Measurements from ENCODE around the gene GRIK2. TPM values are rescaled to one million over a fixed set of nuclear protein-coding genes. Genes with fewer than 3 reads are reported as not detected.
A peak's percentile ranks its signal among the peaks of the same experiment; 100 is the strongest.

The GRIK2 gene
- polyA plus RNA-seq, 3 donors = 12.4 to 19.0 (median 14.6) TPM

DNA sequence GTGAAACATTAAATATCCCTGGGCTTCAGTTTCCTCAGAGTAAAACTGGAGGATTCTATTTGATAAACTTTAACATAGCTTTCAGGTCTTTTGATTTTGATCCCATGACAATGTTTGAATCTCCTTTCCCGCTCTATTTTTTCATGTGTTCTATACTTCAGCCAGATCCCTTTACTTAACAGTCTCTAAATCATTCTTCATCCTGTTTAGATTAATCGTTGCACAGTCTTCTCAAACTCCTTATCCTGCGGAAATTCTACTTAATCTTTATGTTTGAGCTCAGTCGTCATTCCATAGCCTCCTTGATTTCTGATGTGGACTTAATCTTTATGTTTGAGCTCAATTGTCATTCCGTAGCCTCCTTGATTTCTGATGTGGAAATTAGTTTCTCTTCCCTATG, 57.4 kb downstream of the GRIK2 start:
- no peak for DNase-seq

DNA sequence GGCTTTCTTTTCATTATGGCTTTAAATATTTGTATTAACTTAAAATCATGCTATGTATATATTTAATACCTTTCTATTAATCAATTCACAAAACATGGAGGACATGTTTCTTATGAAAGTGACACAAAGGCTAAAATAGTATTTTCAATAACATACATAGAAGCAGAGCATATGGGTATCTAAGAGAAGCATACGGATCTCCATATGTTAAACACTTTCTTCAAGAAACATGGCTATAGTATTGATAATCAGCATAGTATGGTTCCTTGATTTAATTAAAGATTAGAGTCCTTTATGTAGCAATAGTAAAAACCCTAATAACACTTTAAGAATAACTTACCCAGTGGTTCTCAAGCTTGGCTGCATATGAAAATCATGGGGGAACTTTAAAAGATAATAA, 58.5 kb downstream of the GRIK2 start:
- no peak for DNase-seq

DNA sequence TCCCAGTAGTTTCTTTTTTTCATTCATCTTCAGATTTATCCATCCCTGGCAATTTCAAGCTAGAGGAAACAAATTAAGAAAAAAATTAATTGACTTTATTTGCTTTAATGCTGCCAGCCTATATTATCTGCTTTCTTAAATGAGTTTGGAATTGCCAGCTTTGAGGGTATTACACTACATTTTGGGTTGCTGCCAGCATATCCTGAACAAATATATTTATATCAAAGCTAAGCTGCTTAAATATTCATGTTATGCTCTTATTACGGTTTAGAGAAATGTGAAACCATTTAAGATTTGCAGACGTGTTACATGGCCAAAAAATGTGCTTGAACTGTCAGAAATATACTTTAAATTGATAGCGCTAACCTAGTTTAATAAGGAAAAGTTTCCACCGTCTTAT, 59.7 kb downstream of the GRIK2 start:
- no peak for DNase-seq

DNA sequence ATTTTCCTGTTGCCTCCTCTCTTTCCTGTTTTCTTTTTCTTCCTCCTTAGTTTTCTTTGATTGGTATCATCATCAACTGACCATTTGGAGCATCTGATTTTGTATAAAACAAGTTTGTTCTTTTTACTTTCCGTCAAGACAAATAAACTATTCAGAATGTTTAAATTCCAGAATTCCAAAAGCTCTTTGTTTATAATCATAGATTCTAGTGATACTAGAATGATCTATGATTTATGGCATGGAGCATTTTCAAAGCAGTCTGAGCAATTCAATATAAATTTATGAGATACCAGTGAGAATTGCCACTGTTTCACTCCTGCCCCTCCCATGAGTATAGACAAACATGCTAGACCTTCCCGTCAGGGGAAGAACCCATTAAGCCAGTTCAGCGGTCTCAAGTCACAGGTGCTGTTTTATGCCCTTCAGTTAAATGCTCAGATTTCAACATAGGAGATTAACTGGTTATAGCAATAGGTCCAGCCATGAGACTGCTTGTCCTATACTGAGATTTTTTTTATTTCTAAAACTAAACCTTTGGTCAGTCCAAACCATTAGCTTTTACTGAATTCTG, 60.7 kb downstream of the GRIK2 start:
- no peak for DNase-seq

DNA sequence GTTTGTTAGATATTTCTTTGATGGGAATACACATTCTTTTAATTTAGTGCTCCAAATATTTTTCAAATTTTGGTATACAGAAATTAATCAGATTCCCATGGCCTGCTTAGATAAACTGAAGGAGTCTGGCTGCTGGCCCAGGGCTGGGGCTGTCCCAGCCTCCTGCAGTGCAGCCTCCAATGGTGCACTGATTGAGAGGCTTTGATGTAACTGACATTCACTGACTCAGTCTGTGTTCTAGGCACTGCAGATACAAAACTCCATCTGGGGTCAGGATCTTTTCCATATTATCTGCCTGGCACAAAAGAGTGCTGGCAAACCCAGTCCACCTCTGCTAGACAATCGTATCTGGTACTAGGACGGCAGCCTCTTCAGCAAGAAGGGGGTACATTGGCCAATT, 64.8 kb downstream of the GRIK2 start:
- no peak for DNase-seq

DNA sequence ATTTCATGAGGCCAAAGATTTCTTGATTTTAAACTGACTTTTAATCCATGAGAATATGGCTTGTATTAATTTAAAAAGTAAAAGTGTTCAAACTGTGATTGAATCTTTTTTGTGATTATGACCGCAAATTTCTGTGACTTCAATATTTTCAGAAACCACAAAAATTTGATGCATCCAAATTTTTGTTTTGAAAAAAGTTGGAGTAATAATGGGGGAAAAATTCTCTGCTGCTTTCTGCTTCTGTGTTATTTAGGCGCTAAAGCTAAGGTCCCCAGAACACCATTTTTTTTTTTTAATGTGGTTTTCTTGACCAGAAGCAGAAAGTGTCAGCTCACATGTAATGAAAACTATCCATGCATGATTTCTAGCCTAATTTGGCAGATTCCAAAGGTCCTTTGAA, 65.3 kb downstream of the GRIK2 start:
- DNase-seq = no peak

DNA sequence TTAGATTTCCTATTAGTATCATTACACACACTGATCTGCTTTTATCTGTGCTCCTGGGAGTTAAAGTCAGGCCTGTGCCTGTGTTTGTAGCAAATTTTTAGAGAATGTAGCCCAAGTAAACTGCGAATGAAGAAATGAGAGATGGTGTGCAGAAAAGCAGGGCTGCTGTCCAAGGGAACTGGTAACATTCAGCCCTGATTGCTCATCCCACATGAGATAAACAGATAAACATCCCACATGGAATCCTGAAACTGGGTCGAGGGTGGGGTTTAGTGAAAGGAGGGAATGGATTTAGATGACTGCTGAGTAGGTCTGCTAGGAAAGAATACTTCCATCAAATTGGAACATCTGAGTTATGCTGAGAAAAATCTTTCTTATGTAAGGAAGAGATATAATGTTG, 69.1 kb downstream of the GRIK2 start:
- DNase-seq = no peak

DNA sequence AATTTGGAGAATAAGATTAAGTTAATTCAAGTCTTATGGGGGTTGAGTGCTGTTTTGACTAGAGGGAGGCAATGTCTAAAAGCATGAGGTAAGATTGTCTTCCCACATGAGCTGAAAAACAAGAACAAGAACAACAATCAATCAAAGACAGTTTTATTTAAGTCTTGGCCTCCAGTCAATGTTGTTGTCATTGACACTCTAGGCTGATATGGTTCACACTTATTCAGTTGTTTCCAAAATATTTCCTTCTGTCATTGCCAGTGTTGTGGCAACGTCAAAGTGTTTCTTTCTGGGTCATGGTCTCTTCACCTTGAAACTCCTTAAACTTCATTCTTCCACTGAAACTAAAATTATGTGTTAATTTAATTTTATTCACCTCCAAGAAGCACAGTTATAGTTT, 72.4 kb downstream of the GRIK2 start:
- DNase-seq = no peak

DNA sequence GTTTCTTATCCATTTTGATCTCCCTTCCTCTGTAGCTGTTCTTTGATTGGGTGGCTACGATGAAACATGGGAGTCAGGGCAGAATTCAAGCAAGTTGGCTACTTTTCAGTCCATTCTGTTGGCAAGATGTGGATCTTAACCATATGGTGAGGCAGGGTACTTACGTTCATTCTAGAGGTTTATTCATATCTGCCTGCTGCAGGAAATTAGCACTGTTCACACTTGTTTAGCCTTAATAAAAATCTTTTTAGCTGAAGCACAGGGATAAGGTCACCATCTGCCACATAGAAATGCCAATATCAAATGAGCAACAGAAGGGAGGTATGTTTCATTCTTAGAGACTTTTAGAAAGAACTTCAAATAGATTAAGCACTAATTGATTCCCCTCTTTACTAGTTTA, 83.9 kb downstream of the GRIK2 start:
- no peak for DNase-seq

DNA sequence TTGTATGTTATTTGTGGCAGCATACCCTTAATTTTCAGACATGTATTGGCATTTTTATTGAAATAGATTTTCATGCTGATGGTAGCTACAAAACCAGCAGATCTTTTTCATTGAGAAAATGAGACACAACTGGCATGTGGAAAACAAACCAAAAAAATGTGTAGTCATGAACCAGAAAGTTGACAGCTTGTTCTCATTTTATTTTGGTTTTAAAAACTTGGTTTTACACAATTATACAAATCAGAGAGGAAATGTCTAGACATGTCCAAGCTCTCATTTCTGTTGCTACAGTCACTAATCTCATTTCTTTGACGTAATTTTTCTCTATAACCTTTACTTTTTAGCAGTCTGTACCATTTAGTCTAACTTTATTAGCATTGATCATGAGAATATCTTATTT, 85.4 kb downstream of the GRIK2 start:
- no peak for DNase-seq

DNA sequence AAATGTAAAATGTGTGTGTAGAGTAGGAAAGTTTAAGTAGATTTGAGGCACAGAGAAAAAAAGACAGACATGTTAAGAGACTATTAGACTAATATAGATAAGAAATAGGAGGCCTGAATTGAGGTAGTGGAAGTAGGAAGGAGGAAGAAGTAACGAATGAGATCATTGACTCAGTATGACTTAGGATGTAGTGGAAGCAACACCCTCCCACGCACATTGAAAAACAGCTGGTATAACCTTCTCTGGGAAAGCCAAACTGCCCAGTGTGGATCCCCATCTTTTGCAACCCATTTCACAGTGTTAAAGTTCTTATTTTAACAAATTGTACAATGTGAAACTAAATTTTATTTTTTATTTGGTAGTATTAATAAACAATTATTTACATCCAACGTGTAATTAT, 89.1 kb downstream of the GRIK2 start:
- DNase-seq = no peak

DNA sequence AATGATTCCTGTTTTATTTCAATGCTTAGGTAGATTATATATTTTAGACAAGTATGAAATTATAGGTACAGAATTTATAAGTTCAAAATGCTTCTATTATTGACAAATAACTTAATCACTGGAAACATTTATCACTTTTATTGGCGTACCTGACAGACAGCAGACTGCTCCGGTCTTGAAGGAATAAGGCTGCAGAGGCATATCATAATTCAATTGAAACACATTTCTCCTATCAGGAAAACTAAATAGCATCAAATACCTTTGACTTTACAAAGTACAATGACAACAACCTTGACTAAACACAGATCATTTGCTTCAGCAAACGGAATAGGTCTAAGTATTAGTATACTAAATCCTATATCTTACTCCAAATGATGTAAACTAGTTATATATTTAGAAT, 91.3 kb downstream of the GRIK2 start:
- DNase-seq = no peak

DNA sequence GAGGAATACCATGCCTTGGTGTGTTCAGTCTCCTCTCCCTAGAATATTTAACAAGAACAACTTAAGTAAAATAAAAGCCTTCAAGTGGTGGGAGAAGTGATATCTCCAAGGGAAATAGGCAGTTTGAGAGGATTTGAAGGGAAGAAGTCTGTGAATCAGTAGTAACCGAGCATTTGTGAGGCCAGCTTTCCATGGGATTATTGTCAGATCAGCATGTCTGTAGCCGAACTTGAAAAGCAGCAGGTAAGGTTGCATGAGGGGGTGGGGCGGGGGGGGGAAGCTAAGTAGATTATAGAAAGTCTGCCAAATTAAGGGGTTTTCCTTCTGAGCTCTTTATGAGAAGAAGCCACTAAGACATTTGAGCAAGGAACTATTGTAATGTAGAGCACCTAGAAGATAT, 92.6 kb downstream of the GRIK2 start:
- DNase-seq = no peak

DNA sequence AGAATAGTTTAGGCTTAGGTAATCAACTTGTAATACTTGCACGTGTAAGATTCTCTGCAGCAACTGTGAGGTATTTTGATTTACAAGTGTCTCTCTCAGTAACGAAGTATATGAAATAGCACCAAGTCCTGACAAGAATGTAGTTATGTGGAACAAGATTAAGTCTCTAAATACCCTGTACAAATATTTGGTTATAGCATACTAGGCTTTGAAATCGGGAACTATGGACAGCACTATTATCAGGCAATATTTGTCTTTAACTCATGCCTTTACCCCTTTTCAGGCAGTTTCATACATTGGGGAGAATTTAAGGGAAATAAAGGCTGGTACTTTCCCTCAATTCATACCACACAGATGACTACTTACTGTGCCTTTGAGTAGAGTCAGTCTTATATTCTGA, 93.2 kb downstream of the GRIK2 start:
- no peak for DNase-seq

DNA sequence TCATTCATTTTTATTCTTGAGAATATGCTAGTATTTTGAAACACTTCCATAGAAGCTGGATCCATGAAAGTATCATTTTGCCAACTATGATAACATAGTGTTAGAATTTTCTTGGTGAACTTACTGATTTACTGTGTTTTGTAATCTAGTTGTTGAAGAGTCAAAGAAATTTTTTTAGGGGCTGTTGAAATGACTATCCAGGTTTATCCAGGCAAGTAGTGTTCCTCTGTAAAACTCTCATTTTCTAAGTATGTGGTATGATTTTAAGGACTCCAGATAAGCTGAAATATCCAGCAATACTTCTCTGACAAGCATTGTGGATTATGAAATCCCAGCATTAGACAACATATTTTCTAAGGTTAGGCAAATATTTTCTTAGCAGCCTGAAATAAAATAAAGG, 95.9 kb downstream of the GRIK2 start:
- DNase-seq = no peak

DNA sequence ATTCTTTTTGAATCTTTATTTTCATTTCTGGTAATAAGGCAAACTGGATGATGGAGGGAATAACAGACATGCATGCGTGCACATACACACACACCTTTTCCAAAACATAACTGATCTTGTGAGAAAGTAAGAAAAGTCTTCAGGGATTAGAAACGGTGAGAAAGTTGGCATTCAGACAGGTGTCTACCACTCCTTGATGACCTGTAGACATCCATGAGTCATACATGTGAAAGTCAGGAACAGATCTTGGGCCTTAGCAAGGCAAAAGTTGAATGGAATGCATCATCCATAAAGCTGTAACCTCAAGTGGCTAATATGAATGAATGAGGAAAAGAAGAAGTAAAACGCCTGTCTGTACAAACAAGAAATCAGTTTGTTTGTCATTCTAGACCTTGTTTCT, 97.3 kb downstream of the GRIK2 start:
- no peak for DNase-seq

DNA sequence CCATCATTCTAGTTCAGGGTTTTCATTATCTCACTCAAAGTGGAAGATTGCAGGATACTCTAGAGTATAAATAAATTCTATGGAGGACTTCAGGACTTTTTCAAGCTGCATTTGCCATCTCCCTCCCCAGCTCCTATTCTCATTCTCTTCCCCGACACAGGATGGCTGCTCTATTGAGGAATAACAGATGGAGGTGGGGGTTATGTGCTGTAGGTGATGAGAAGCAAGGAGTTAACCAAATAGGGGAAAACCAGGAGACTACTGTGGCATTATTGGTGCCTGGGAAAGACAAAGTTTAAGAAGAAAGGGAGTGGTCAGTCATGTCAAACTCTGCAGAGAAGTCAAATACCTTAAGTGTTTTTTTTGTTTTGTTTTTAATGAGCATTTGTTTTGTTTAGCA, 109.3 kb downstream of the GRIK2 start:
- DNase-seq = no peak

DNA sequence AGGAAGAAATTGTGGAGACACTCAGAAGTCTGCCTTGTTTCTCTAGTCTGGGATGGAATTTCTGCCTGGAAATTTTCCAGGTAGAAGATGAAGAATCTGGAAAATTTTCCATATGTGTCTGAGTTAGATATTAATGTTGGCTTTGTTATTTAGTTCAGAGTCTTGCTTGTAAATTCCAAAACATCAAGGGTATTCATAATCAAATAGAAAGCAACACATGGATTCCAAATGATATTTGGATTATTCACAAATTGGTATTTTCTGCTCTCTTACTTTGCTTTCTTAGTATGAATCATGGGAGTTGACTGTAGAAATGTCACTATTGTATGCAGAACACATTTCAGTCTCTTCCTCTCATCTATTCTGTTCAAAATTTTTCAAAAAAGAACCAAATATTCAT, 116.0 kb downstream of the GRIK2 start:
- DNase-seq = no peak

DNA sequence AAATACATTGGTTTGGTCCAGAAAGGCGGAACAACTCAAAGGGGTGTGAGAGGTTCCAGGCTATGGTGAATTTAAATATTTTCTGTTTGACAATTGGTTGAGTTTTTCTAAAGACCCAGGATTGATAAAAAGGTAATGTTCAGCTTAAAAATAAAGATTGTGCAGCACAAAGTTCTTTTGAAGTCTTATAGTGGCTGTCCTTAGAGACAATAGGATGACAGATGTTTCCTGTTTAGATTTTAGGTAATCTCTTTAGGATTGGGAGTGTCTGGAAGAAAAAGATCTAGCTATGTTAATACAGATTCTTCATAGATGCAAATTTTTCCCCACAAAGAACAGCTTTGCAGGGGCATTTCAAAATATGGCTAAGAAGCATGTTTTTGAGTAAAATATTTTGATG, 119.7 kb downstream of the GRIK2 start:
- DNase-seq = no peak

DNA sequence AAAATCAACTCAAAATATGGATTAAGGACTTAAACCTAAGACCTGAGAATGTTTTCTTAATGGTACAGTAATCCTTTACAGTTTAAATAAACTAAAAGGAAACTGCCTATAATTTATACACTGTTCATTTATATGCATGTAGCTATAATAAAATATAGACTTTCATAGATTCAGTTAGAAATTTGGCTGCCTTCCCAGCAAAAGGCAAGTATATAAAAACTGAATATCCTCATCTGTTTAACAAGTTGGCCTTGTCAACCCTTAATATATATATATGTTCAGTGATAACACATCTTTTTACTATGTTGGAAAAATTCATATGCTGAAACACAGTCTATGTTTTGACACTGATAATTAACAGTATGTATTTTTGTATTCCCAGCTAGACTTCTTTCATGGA, 123.1 kb downstream of the GRIK2 start:
- peak; percentile 11 for DNase-seq

DNA sequence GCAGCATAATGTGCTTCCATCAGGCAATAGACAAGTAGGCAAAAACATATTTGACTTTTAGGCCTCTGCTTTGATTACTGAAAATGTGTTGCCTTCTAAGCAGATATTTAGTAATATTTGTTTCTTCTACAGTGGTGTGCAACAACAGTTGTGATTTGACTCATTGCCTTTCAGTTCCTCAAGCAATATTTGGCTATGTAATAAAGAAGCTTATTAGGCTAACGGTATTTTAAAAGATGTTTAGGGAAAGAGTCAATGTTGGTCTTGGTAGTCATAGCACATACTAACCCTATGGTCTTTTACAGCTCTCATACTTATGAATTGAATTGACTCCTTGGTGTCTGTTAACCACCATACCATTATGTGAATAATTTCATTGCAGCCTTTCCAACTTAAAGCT, 124.1 kb downstream of the GRIK2 start:
- no peak for DNase-seq

DNA sequence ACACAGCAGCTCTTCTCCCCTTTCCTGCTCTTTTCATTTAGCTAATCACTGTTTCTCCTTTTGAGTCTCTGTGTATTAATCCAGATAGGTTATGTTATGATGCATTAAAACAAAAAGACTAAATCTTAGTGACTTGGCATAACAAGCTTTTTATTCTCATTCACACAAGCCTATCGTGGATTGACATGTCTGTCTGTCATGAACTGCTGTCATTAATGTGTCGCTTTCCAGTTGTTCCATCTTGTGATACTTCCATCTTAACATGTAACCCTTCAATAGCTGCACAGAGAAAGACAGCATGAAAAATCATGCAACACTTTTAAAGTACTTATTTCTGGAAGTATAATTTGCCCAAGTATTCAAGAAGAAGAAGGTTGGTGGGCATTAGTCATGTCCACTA, 128.7 kb downstream of the GRIK2 start:
- DNase-seq = no peak

DNA sequence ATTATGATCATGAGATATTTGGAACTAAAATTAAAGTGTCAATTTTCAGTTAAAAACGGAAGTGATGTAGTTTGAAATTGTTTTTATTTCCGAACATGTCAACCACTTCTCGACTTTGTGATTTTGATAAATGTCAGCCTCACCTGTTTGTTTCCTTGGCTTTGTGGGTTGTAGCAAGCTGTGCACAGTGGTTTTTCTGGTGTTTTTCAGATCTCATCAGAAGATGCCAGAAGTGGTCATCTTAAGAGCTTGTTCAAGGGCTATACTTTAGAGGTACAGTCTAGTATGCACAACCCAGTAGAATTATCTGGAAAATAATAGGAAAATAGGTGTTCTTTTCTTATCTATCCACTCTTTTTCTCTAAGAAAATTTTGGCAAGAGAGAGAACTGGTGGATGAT, 134.0 kb downstream of the GRIK2 start:
- no peak for DNase-seq

DNA sequence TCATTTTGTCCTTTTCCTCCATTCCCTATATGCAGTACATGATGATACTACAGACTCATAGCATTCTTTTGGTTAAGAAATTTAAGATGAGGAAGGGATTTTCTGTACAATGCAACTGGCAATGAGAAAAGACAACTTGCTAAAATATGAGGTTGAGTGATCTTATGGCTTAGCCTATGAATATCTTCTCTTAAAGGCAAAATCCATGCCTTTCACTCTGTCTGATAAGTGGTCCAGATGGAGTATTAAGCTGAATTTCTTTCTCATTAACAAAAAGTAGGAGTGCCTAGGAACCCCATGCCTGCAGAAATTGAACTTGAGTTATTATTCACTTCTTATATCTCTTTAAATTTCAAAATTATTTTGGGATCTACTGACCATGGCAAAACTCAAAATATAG, 135.3 kb downstream of the GRIK2 start:
- no peak for DNase-seq

DNA sequence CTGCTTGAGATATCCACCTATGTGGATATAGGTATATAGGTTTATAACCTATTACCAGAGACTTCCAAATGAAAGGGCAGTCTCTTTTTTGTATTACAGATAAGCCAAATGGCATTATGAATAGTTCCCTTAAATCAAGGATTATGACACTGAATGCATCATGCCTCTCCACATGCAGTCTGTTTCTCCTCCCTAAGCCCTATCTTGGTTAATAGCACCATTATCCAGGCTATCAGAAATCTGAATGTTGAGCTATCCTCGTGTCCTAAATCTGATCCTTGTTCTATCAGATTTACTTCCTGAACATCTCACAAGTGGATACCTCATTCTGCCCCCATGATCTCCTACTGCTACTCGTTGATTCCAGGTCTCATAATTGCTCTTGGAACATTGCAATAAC, 138.0 kb downstream of the GRIK2 start:
- DNase-seq = no peak

Data from renal pelvis (tissue), 4 donors.